Ovary (tissue), 9 donors: ENCODE measurements around the gene MX1. TPM values are rescaled to one million over a fixed set of nuclear protein-coding genes. Genes with fewer than 3 reads are reported as not detected.

Experiments used
- DNase-seq, 5 donors: peaks; one replicate each; pipeline ENCODE4 v3.0.0-alpha.2; 2019 to 2020
- H3K27ac ChIP-seq, 2 donors: fragments of 200-600 bp; one replicate each; pipeline versions ENCODE4 v1.5.1 to v1.8.0; 2019 to 2022
- H3K27me3 ChIP-seq: fragments of 200-600 bp; one replicate; pipeline ENCODE4 v1.8.0; 2022
- H3K36me3 ChIP-seq: fragments of 200-600 bp; sonication (generic); one replicate; pipeline ENCODE4 v1.5.1; 2019
- H3K4me1 ChIP-seq: one replicate; pipeline ENCODE4 v1.8.1; 2013; ENCODE audit warnings: mild to moderate bottlenecking, moderate library complexity; ENCODE audit not compliant: insufficient read depth
- H3K4me3 ChIP-seq: fragments of 200-600 bp; sonication (generic); one replicate; pipeline ENCODE4 v1.5.1; 2017
- H3K9me3 ChIP-seq, 2 donors: fragments of 200-600 bp in 1 of 2; sonication (generic) in 1 of 2; one replicate each; pipeline versions ENCODE4 v1.5.1 to v1.8.1; 2013 to 2019; ENCODE audit warnings: mild to moderate bottlenecking in 1 of 2, moderate library complexity in 1 of 2
- EP300 ChIP-seq: sonication (generic); formaldehyde crosslinking; IDR thresholded peaks from one replicate; pipeline ENCODE4 v1.6.1; 2017; ENCODE audit warnings: antibody characterized with exemption
- POLR2A ChIP-seq: fragments of 450-650 bp; IDR thresholded peaks from one replicate; pipeline ENCODE4 v1.6.1; 2017; ENCODE audit warnings: antibody characterized with exemption, mild to moderate bottlenecking, moderate library complexity
- WGBS, 3 donors: extraction: QIAGEN DNeasy Blood & Tissue Kit in 1 of 3; methylation state at CpG; one replicate each; pipeline versions ENCODE4 v1.1.5 to v1.1.7; 2013 to 2017; 5-methylcytosine and 5-hydroxymethylcytosine counted together
- intact Hi-C, 4 donors: fragments of 100-400 bp; cut with DNase I; formaldehyde crosslinking; loops; one replicate each; pipeline versions ENCODE4 v1.11.0 to v1.15.1; 2022 to 2023
- polyA plus RNA-seq, 2 donors: library from polyadenylated mRNA; stranded (reverse); fragments of 200-250 nt in 1 of 2; fragments of 350-450 nt in 1 of 2; fragmentation: Illumina TruSeq in 1 of 2; extraction: RNeasy Lipid Tissue Mini Kit (QIAGEN cat#74804) in 1 of 2; gene quantifications; one replicate each; pipeline ENCODE4 v1.2.3, GENCODE V29; 2013 to 2014
- total RNA-seq, 7 donors: library from RNA; depleted of rRNA in 2 of 7; stranded (reverse); fragments of >200 nt in 2 of 7; fragmentation: NEBNext Ultra II Directional in 3 of 7; extraction: Animal tissue kit (Norgen Biotek cat#: 25700) in 3 of 7; gene quantifications; one replicate each; pipeline versions ENCODE4 v1.1.0 to v1.2.4, GENCODE V29; 2016 to 2023
- TF ChIP-seq, protein P1 (sequence below), 3 donors: fragments of 450-650 bp in 2 of 3; fragments of 200-600 bp in 1 of 3; IDR thresholded peaks; one replicate each; pipeline versions ENCODE4 v1.5.1 to v1.8.0; 2016 to 2022; ENCODE audit warnings: antibody characterized with exemption in 3 of 3, mild to moderate bottlenecking in 1 of 3
- donor health status: DM: no; HTN: no; CAD: no; lungs with moderate emphysema.
- donor health status: DM: no; HTN: no; CAD: no.
- donor health status: Bipolar disorder and iron deficiency.
- donor health status: DM: yes; HTN: yes; CAD: no.
- donor health status: DM: no; HTN: no; CAD: no.
- donor health status: DM: yes; HTN: yes; CAD: no.

Gene MX1
- total and polyA plus RNA-seq, 9 donors, result 25.2 to 118 (median 43.5) TPM

DNA sequence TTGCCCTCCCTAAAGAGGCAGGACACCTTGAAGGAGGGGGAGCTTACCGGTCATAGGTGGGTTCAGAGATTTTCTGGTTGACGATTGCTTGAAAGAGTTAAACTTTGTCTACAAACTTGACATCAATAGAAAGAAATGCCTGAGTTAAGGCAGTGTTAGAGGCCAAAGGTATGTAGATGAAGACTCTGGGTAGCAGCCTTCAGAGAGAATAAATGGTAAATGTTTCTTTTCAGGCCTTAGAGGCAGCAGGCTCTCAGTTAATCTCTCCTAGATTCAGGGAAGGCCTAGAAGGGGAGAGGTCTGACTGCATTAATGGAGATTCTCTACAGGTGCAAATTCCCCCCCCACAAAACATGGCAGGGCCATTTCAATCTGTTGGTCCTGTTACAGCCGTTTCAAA, 27.7 kb downstream of the MX1 start:
- Histone ChIP-seq H3K4me3 (no peak overlapping the region), H3K27me3 (no peaks in the 10 kb centered on the region), H3K27ac (no peak overlapping the region), H3K4me1 (no peaks in the 10 kb centered on the region), H3K36me3 (no peaks in the 10 kb centered on the region), H3K9me3 (no peaks in the 10 kb centered on the region)
- 54 to 88% (median 55%) methylated on average over 3 of the region's 3 CpGs for WGBS, 3 donors
- TF ChIP-seq EP300, result no peak
- no peak for TF ChIP-seq POLR2A
- intact Hi-C loops, result no loop called here
- DNase-seq, result no peak

DNA sequence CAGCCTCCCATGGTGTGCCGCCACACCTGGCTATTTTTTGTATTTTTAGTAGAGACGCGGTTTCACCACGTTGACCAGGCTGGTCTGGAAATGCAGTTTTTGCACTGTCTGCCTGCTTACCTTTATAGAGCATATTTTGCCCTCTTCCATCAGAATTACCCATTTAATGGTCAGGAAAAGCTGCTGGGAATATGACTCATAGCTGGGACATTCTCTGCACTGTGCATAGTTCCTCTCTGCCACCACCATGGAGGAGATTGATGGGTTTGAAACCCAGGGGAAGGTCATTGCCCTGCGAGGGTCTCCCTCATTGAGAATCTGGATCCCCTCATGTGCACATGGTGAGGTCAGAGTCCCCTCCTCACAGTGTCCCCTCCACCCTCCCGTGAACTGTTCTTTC, 32.1 kb downstream of the MX1 start:
- DNase-seq, result no peak
- TF ChIP-seq, protein P1, sequence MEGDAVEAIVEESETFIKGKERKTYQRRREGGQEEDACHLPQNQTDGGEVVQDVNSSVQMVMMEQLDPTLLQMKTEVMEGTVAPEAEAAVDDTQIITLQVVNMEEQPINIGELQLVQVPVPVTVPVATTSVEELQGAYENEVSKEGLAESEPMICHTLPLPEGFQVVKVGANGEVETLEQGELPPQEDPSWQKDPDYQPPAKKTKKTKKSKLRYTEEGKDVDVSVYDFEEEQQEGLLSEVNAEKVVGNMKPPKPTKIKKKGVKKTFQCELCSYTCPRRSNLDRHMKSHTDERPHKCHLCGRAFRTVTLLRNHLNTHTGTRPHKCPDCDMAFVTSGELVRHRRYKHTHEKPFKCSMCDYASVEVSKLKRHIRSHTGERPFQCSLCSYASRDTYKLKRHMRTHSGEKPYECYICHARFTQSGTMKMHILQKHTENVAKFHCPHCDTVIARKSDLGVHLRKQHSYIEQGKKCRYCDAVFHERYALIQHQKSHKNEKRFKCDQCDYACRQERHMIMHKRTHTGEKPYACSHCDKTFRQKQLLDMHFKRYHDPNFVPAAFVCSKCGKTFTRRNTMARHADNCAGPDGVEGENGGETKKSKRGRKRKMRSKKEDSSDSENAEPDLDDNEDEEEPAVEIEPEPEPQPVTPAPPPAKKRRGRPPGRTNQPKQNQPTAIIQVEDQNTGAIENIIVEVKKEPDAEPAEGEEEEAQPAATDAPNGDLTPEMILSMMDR (IDR thresholded peaks at IDR 0.05), result no peak
- TF ChIP-seq EP300 (no peak), POLR2A (no peak)
- H3K36me3 ChIP-seq, result no peaks in the 10 kb centered on the region
- intact Hi-C loops, result no loop called here
- H3K4me3 ChIP-seq, result no peak overlapping the region
- WGBS, 3 donors, result 84 to 93% (median 90%) methylated on average over 6 of the region's 6 CpGs
- no peaks in the 10 kb centered on the region for H3K9me3 ChIP-seq
- H3K4me1 ChIP-seq, result no peaks in the 10 kb centered on the region
- H3K27ac ChIP-seq, result no peak overlapping the region
- no peaks in the 10 kb centered on the region for H3K27me3 ChIP-seq

DNA sequence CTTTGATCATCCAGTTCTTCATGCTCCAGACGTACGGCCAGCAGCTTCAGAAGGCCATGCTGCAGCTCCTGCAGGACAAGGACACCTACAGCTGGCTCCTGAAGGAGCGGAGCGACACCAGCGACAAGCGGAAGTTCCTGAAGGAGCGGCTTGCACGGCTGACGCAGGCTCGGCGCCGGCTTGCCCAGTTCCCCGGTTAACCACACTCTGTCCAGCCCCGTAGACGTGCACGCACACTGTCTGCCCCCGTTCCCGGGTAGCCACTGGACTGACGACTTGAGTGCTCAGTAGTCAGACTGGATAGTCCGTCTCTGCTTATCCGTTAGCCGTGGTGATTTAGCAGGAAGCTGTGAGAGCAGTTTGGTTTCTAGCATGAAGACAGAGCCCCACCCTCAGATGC, 32.5 kb downstream of the MX1 start:
- WGBS, 3 donors, result 89 to 92% (median 89%) methylated on average over 22 of the region's 22 CpGs
- no peak for DNase-seq
- H3K4me1 ChIP-seq, result no peaks in the 10 kb centered on the region
- no peak overlapping the region for H3K27ac ChIP-seq
- no peaks in the 10 kb centered on the region for H3K36me3 ChIP-seq
- no peak for TF ChIP-seq EP300
- TF ChIP-seq, protein P1 (IDR thresholded peaks at IDR 0.05), result no peak
- TF ChIP-seq POLR2A, result no peak
- H3K4me3 ChIP-seq, result no peak overlapping the region
- no peaks in the 10 kb centered on the region for H3K9me3 ChIP-seq
- intact Hi-C loops, result no loop called here
- no peaks in the 10 kb centered on the region for H3K27me3 ChIP-seq

DNA sequence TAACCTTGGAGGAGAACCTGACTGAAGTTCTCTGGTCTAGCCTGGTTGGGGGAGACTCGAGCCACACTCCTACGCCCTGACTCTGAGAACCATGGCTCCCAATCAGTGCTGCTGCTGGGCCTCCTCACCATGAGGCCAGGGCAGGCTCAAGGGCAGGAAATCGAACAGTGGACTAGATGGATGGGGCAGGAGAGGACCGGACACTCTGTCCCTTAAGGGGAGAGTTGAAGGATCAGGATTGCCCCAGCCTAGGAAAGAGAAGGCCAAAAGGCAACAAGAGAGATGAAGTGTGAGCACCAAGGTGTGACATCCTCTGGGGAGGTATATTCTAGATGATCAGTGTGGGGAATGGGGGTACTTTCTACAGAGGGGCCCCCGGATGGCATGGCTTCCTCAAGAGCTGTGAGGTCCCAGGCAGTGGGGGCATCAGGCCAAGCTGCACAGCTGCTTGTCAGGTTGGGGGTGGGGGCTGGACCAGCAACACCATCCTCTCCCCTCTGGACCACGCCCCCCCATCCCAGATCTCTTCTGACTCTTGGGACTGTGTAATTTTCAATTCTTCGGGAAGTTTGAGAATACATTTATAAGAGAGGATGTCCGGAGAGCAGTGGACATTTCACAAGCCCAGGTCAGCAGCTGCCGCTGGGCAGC, 34.0 kb downstream of the MX1 start:
- H3K27me3 ChIP-seq, result no peaks in the 10 kb centered on the region
- no peaks in the 10 kb centered on the region for H3K36me3 ChIP-seq
- no peak overlapping the region for H3K4me3 ChIP-seq
- intact Hi-C loops, result loop anchor here in 3 of 4 donors (5.0 to 10.0 kb wide), 2 partner anchors 175 to 178 kb away; no protein-coding TSS in a partner anchor
- H3K27ac ChIP-seq, result no peak overlapping the region
- H3K9me3 ChIP-seq, result no peaks in the 10 kb centered on the region
- 80 to 83% (median 81%) methylated on average over 9 of the region's 9 CpGs for WGBS, 3 donors
- TF ChIP-seq, protein P1 (IDR thresholded peaks at IDR 0.05), result no peak
- TF ChIP-seq POLR2A, result no peak
- no peak for TF ChIP-seq EP300
- DNase-seq, result no peak
- H3K4me1 ChIP-seq, result no peaks in the 10 kb centered on the region
